Karpas-422 (cell line): ENCODE results near the gene UACA. TPM values are rescaled to one million over a fixed set of nuclear protein-coding genes. Genes with fewer than 3 reads are reported as not detected.

Experiments used
- DNase-seq: peaks from one replicate; pipeline ENCODE4 v3.0.0-alpha.2; 2015
- H2AFZ ChIP-seq: fragments of 200-600 bp; sonication (generic); 2 replicates; pipeline ENCODE4 v1.6.1; 2014; ENCODE audit warnings: antibody characterized with exemption, low read length, mixed read lengths
- H3K27ac ChIP-seq: fragments of 200-600 bp; sonication (generic); 2 replicates; pipeline ENCODE4 v1.5.1; 2014; ENCODE audit warnings: mild to moderate bottlenecking, low read length, moderate library complexity
- H3K27me3 ChIP-seq: fragments of 200-600 bp; sonication (generic); 2 replicates; pipeline ENCODE4 v1.6.1; 2014; ENCODE audit warnings: low read length, mixed read lengths
- H3K36me3 ChIP-seq: fragments of 200-600 bp; sonication (generic); 2 replicates; pipeline ENCODE4 v1.6.1; 2014; ENCODE audit warnings: low read length, mixed read lengths; ENCODE audit not compliant: insufficient read depth
- H3K4me1 ChIP-seq: fragments of 200-600 bp; sonication (generic); 2 replicates; pipeline ENCODE4 v1.6.1; 2014; ENCODE audit warnings: mild to moderate bottlenecking, low read length, mixed read lengths
- H3K4me2 ChIP-seq: fragments of 200-600 bp; sonication (generic); 2 replicates; pipeline ENCODE4 v1.6.1; 2014; ENCODE audit warnings: low read length, low read depth, mild to moderate bottlenecking; ENCODE audit not compliant: poor library complexity, severe bottlenecking
- H3K4me3 ChIP-seq: fragments of 200-600 bp; sonication (generic); 2 replicates; pipeline ENCODE4 v1.5.1; 2014; ENCODE audit warnings: mild to moderate bottlenecking, antibody characterized with exemption, low read length, mixed read lengths
- H3K79me2 ChIP-seq: fragments of 200-600 bp; sonication (generic); 2 replicates; pipeline ENCODE4 v1.6.1; 2014; ENCODE audit warnings: mild to moderate bottlenecking, low read length, mixed read lengths
- H3K9ac ChIP-seq: fragments of 200-600 bp; sonication (generic); 2 replicates; pipeline ENCODE4 v1.6.0; 2014; ENCODE audit warnings: low read length
- H3K9me2 ChIP-seq: fragments of 200-600 bp; sonication (generic), shearing (Covaris generic); replicated peaks from 2 replicates; pipeline ENCODE4 v1.6.0; 2014; ENCODE audit warnings: mild to moderate bottlenecking, low read length, moderate library complexity; ENCODE audit not compliant: insufficient read depth
- H3K9me3 ChIP-seq: fragments of 300-700, 200-600 bp; sonication (generic); 2 replicates; pipeline ENCODE4 v1.6.1; 2014; ENCODE audit warnings: low read length, mixed read lengths
- H4K20me1 ChIP-seq: fragments of 200-600 bp; sonication (generic); 2 replicates; pipeline ENCODE4 v1.6.1; 2014; ENCODE audit warnings: mild to moderate bottlenecking, antibody characterized with exemption, low read length, low read depth; ENCODE audit not compliant: insufficient read depth
- total RNA-seq: library from RNA; depleted of rRNA; stranded (reverse); fragments of >200 nt; shearing (Covaris generic); gene quantifications from 2 replicates; pipeline ENCODE4 v1.2.3, GENCODE V29; 2014; ENCODE audit warnings: low replicate concordance

The UACA gene
- total RNA-seq, 1 experiment from 2014 or later, result not detected

DNA sequence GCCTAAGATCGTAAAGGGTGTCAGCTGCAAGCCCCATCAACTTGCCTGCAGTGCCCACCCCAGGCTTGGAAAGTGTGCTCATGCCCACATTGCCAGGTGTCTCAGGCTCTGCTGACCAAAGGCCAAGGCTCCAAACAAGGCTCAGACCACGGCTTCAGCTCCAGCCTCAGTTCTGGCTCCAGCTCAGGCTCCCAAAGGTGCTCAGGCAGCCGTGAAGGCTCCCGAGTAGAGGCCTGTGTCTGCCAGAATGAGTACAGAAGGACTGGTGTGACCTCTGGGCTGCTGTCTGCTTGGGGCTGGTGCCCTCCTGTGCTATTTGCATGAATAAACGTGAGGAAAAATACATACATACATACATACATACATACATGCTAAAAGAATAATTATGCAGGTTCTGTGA is 27.9 kb upstream of the UACA start:
- H3K27ac ChIP-seq, result no peak overlapping the region
- no peaks in the 10 kb centered on the region for H3K9me2 ChIP-seq
- no peak for DNase-seq
- H2AFZ ChIP-seq, result no peak overlapping the region
- H3K4me3 ChIP-seq, result no peak overlapping the region
- H4K20me1 ChIP-seq, result no peaks in the 10 kb centered on the region
- no peaks in the 10 kb centered on the region for H3K4me1 ChIP-seq
- no peak overlapping the region for H3K4me2 ChIP-seq
- H3K36me3 ChIP-seq, result no peaks in the 10 kb centered on the region
- no peaks in the 10 kb centered on the region for H3K9me3 ChIP-seq
- no peak overlapping the region for H3K9ac ChIP-seq
- H3K79me2 ChIP-seq, result no peaks in the 10 kb centered on the region
- no peaks in the 10 kb centered on the region for H3K27me3 ChIP-seq

DNA sequence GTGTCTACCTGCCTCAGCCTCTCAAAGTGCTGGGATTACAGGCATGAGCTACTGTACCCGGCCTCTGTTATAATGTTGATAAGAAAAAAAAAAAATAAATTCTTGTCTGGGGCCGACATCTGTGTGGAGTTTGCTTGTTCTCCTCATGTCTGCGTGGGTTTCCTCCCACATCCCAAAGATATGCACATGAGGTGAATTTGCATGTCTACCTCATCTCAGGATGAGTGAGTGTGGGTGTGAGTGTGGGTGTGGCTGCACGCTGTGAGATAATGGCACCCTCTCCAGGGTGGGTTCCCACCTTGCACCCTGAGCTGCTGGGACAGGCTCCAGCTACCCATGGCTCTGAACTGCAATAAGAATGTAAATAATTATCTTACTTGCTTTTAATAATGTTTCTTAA is 25.9 kb upstream of the UACA start:
- Histone ChIP-seq H3K4me2 (no peak overlapping the region), H3K36me3 (no peaks in the 10 kb centered on the region), H3K4me3 (no peak overlapping the region), H3K27me3 (no peaks in the 10 kb centered on the region), H3K4me1 (no peaks in the 10 kb centered on the region), H3K9me2 (no peaks in the 10 kb centered on the region), H3K27ac (no peak overlapping the region), H3K79me2 (no peaks in the 10 kb centered on the region), H2AFZ (no peak overlapping the region), H3K9ac (no peak overlapping the region), H3K9me3 (no peaks in the 10 kb centered on the region), H4K20me1 (no peaks in the 10 kb centered on the region)
- no peak for DNase-seq

DNA sequence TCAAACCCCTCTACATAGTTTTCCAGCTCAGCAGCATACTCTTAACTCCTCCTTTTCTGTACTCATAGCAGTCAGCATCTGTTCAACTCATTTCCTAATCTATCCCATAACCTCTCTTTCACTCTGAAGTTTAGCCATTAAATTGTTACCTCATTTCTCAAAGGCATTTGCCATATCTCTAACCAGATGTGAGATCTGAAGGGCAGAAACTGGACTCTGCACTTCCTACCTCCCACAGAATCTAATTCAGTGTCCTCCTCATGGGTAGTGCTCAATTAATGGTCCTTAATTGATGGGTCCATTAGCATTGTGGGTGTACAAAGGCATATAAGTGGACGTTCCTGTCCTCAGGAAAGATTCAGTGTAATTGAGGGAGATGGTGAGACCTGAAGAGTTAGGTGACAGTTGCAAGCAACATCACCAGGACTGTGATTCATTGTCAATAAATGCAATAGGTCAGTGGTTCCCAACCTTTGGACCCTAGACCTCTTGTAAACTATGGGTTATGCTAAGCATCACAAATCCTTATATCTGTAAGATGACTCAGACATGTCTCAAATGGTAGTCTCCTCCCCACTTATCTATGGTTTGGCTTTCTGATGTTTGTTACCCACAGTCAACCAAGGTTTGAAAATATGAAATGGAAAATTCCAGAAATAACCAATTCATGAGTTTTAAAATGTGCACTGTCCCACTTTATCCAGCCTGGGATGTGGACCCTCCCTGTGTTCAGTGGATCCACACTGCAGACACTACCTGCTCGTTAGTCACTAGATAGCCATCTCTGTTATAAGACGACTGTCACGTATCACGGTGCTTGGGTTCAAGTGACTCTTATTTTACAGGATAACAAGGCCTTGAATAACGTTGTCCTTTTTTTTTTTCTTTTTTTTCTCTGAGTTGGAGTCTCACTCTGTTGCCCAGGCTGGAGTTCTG is 25.0 kb upstream of the UACA start:
- Histone ChIP-seq H3K36me3 (no peaks in the 10 kb centered on the region), H4K20me1 (no peaks in the 10 kb centered on the region), H3K4me3 (no peak overlapping the region), H3K9me3 (no peaks in the 10 kb centered on the region), H3K9me2 (no peaks in the 10 kb centered on the region), H2AFZ (no peak overlapping the region), H3K9ac (no peak overlapping the region), H3K4me1 (no peaks in the 10 kb centered on the region), H3K27ac (no peak overlapping the region), H3K79me2 (no peaks in the 10 kb centered on the region), H3K4me2 (no peak overlapping the region), H3K27me3 (no peaks in the 10 kb centered on the region)
- DNase-seq, result no peak

DNA sequence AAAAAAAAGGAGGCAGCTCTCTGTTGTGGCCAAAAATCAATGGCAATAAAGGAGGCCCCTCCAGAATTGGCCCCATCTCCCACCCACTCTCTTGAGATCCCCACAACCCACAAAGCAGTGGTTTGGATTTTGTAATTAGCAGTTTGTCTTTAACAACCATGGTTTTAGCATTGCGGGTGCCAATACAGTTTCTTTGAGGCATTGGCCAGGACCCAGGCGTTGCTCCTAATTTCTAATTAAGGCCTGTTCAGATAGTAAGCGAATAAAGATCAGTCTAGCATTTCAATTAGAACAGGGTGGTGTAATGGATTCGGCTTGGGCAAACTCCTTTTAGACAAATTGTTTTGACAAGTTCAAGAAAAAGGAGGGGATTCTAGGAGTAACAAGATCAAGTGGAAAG is 23.6 kb upstream of the UACA start:
- no peaks in the 10 kb centered on the region for H3K9me3 ChIP-seq
- H3K4me2 ChIP-seq, result no peak overlapping the region
- H3K27me3 ChIP-seq, result no peaks in the 10 kb centered on the region
- H3K9ac ChIP-seq, result no peak overlapping the region
- H3K79me2 ChIP-seq, result no peaks in the 10 kb centered on the region
- H3K4me3 ChIP-seq, result no peak overlapping the region
- no peak overlapping the region for H2AFZ ChIP-seq
- no peak overlapping the region for H3K27ac ChIP-seq
- no peaks in the 10 kb centered on the region for H3K36me3 ChIP-seq
- H4K20me1 ChIP-seq, result no peaks in the 10 kb centered on the region
- no peak for DNase-seq
- no peaks in the 10 kb centered on the region for H3K9me2 ChIP-seq
- H3K4me1 ChIP-seq, result no peaks in the 10 kb centered on the region

DNA sequence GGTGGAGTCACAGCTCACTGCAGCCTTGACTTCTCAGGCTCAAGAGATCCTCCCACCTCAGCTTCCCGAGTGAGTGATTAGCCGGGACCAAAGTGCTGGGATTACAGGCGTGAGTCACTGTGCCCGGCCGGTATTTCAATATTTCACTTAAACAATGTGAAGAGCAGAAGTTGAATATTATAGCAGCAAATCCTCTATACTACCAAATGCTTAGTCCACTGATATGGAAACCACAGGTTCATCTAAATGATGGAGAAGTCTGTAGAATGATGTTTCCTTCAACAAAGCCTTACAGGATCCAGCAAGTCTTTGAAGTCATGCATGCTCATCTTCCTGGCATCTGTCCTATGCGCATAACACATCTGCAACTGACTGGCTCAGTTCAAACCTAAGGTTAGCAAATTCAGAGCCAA is 20.3 kb upstream of the UACA start:
- no peaks in the 10 kb centered on the region for H3K79me2 ChIP-seq
- H3K36me3 ChIP-seq, result no peaks in the 10 kb centered on the region
- H3K27me3 ChIP-seq, result no peaks in the 10 kb centered on the region
- DNase-seq, result no peak
- no peaks in the 10 kb centered on the region for H3K4me1 ChIP-seq
- H3K27ac ChIP-seq, result no peak overlapping the region
- no peak overlapping the region for H3K4me3 ChIP-seq
- H3K9me2 ChIP-seq, result no peaks in the 10 kb centered on the region
- no peaks in the 10 kb centered on the region for H3K9me3 ChIP-seq
- no peaks in the 10 kb centered on the region for H4K20me1 ChIP-seq
- H3K4me2 ChIP-seq, result no peak overlapping the region
- H3K9ac ChIP-seq, result no peak overlapping the region
- no peak overlapping the region for H2AFZ ChIP-seq

DNA sequence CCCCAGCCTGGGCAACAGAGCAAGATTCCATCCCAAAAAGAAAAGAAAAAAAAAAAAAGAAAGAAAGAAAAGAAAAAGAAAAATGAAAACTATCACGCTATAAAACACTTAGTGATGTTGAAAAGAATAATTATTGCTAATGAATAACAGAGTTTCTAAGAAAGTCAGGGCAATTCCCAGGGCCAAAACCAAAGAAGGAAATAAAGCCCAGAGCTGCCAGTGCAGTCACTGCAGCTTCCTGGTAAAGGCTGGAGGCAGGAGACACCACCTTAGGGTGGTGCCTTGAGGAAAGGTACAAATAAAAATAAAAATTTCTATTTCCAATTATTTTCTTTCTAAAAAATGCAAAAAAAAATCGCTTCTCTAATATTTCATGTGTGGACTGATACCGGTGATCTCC is 19.7 kb upstream of the UACA start:
- Histone ChIP-seq H3K9me3 (no peaks in the 10 kb centered on the region), H3K36me3 (no peaks in the 10 kb centered on the region), H3K27ac (no peak overlapping the region), H3K4me2 (no peak overlapping the region), H3K27me3 (no peaks in the 10 kb centered on the region), H3K9me2 (no peaks in the 10 kb centered on the region), H3K79me2 (no peaks in the 10 kb centered on the region), H3K9ac (no peak overlapping the region), H3K4me3 (no peak overlapping the region), H3K4me1 (no peaks in the 10 kb centered on the region), H4K20me1 (no peaks in the 10 kb centered on the region), H2AFZ (no peak overlapping the region)
- DNase-seq, result no peak

DNA sequence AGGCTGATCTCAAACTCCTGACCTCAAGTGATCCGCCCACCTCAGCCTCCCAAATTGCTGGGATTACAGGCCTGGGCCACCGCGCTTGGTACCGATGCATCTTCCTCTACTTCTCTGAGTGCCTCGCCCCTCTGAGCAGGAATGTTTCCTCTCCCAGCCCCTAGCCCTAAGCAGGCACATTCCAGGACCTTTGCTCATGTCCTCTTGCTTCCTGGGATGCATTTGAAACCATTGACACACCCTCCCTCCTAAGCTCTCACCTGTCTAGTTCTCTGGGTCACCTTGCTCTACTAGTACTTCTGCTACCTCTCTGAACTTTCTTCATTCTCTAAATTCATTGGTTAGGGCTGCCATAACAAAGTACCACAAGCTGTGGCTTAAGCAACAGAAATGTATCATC is 17.9 kb upstream of the UACA start:
- Histone ChIP-seq H3K4me2 (no peak overlapping the region), H3K27ac (no peak overlapping the region), H3K4me3 (no peak overlapping the region), H3K9me3 (no peaks in the 10 kb centered on the region), H3K9me2 (no peaks in the 10 kb centered on the region), H3K9ac (no peak overlapping the region), H2AFZ (no peak overlapping the region), H3K27me3 (no peaks in the 10 kb centered on the region), H3K79me2 (no peaks in the 10 kb centered on the region), H3K36me3 (no peaks in the 10 kb centered on the region), H4K20me1 (no peaks in the 10 kb centered on the region), H3K4me1 (no peaks in the 10 kb centered on the region)
- no peak for DNase-seq

DNA sequence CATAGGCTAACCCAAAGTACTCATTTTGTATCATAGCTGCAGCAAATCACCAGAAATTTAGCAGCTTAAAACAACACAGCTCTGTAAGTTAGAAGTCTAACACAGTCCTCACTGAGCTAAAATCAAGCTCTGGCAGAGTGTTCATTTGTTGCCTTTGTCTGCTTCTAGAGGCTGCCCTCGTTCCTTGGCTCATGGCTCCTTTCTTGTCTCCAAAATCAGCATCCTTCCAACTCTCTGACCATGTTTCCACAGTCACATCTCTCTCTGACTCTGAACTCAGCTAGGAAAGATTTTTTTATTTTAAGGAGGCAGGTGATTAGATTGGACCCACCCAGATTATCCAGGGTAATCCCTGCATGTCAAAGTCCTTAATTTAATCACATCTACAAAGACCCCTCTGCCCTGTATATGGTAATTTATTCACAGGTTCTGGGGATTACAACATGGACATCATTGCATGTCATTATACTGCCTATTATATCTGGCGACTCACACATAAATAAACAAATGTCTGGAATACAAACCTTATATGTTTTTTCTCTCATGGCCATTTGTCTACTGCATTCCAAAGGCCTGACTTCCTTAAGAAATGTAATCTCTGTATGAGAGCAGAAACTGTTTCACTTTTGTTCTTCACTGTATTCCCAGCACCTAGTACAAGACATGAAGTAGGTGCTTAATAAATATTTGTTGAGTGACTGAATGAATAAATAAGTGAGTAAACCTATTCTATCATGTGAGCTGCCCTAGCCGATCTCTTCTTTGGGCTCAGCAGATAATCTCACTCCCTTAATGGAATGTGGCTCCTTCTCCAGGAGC is 15.1 kb upstream of the UACA start:
- H4K20me1 ChIP-seq, result no peaks in the 10 kb centered on the region
- no peaks in the 10 kb centered on the region for H3K9me3 ChIP-seq
- H3K36me3 ChIP-seq, result no peaks in the 10 kb centered on the region
- no peak overlapping the region for H3K4me3 ChIP-seq
- H3K79me2 ChIP-seq, result no peaks in the 10 kb centered on the region
- no peak overlapping the region for H3K9ac ChIP-seq
- no peak overlapping the region for H3K4me2 ChIP-seq
- no peak overlapping the region for H3K27ac ChIP-seq
- no peaks in the 10 kb centered on the region for H3K9me2 ChIP-seq
- no peak for DNase-seq
- H3K27me3 ChIP-seq, result no peaks in the 10 kb centered on the region
- H2AFZ ChIP-seq, result no peak overlapping the region
- no peaks in the 10 kb centered on the region for H3K4me1 ChIP-seq
